Mesenchymal stem cell (in vitro differentiated cells and primary cell): ENCODE data around the gene SMIM21.

Source experiments
- DNase-seq: peaks from one replicate; pipeline ENCODE4 v3.0.0-alpha.2; 2013
- H2AFZ ChIP-seq: one replicate; pipeline ENCODE4 v1.6.1; 2013; ENCODE audit warnings: low read depth, mild to moderate bottlenecking, control low read depth, inconsistent platforms, low read length, moderate library complexity
- H2AK5ac ChIP-seq: 2 replicates; pipeline ENCODE4 v1.6.1; 2013; ENCODE audit warnings: low read length, moderate library complexity, mild to moderate bottlenecking, inconsistent platforms; ENCODE audit not compliant: severe bottlenecking
- H2BK120ac ChIP-seq: one replicate; pipeline ENCODE4 v1.6.1; 2013; ENCODE audit warnings: low read depth, mild to moderate bottlenecking, inconsistent platforms, low read length, moderate library complexity
- H2BK12ac ChIP-seq, 2 experiments: one replicate each; pipeline ENCODE4 v1.6.1; 2013; ENCODE audit warnings: inconsistent platforms in 2 of 2, low read length in 2 of 2, mild to moderate bottlenecking in 2 of 2, moderate library complexity in 2 of 2, control low read depth in 1 of 2
- H2BK15ac ChIP-seq: one replicate; pipeline ENCODE4 v1.6.1; 2013; ENCODE audit warnings: mild to moderate bottlenecking, low read depth, inconsistent platforms; ENCODE audit not compliant: poor library complexity, severe bottlenecking
- H2BK5ac ChIP-seq: 2 replicates; pipeline ENCODE4 v1.6.1; 2013; ENCODE audit warnings: low read depth, mild to moderate bottlenecking, low read length, control low read depth, inconsistent platforms; ENCODE audit not compliant: poor library complexity, severe bottlenecking
- H3K14ac ChIP-seq, 2 experiments: one replicate each; pipeline ENCODE4 v1.6.1; 2013; ENCODE audit warnings: inconsistent platforms in 2 of 2, low read length in 2 of 2, control low read depth in 1 of 2, mild to moderate bottlenecking in 1 of 2, moderate library complexity in 1 of 2
- H3K18ac ChIP-seq, 2 experiments: one replicate each; pipeline ENCODE4 v1.6.1; 2013; ENCODE audit warnings: inconsistent platforms in 2 of 2, low read length in 2 of 2, control low read depth in 1 of 2, low read depth in 1 of 2, mild to moderate bottlenecking in 1 of 2
- H3K23ac ChIP-seq, 2 experiments: one replicate each; pipeline ENCODE4 v1.6.1; 2013; ENCODE audit warnings: inconsistent platforms in 2 of 2, low read length in 2 of 2, mild to moderate bottlenecking in 2 of 2, moderate library complexity in 2 of 2, control low read depth in 1 of 2
- H3K27ac ChIP-seq: 2 replicates; pipeline ENCODE4 v1.5.1; 2013; ENCODE audit warnings: mild to moderate bottlenecking, moderate library complexity, low read length, control low read depth, inconsistent platforms; ENCODE audit not compliant: poor library complexity, severe bottlenecking
- H3K27me3 ChIP-seq, 2 experiments: 2 replicates each; pipeline versions ENCODE4 v1.6.1 to v1.7.0; 2013; ENCODE audit warnings: low read length in 2 of 2, mild to moderate bottlenecking in 2 of 2, moderate library complexity in 2 of 2, control low read depth in 1 of 2, inconsistent platforms in 1 of 2; ENCODE audit not compliant: control insufficient read depth in 1 of 2, insufficient read depth in 1 of 2
- H3K36me3 ChIP-seq, 2 experiments: 2 replicates each; pipeline versions ENCODE4 v1.6.1 to v1.7.0; 2013; ENCODE audit warnings: low read length in 2 of 2, control low read depth in 1 of 2, inconsistent platforms in 1 of 2, low read depth in 1 of 2, mild to moderate bottlenecking in 1 of 2; ENCODE audit not compliant: insufficient read depth in 2 of 2, control insufficient read depth in 1 of 2
- H3K4ac ChIP-seq, 2 experiments: one replicate each; pipeline ENCODE4 v1.6.1; 2013; ENCODE audit warnings: inconsistent platforms in 2 of 2, low read length in 2 of 2, mild to moderate bottlenecking in 2 of 2, moderate library complexity in 2 of 2, control low read depth in 1 of 2, low read depth in 1 of 2
- H3K4me1 ChIP-seq: 2 replicates; pipeline ENCODE4 v1.6.1; 2013; ENCODE audit warnings: low read depth, low read length, control low read depth; ENCODE audit not compliant: control insufficient read depth, insufficient read depth
- H3K4me2 ChIP-seq: 2 replicates; pipeline ENCODE4 v1.6.1; 2013; ENCODE audit warnings: low read length, mild to moderate bottlenecking, inconsistent platforms; ENCODE audit not compliant: poor library complexity, severe bottlenecking
- H3K4me3 ChIP-seq, 2 experiments: 2 replicates each; pipeline versions ENCODE4 v1.5.1 to v1.7.0; 2013; ENCODE audit warnings: low read length in 2 of 2, mild to moderate bottlenecking in 2 of 2, control low read depth in 1 of 2, low read depth in 1 of 2; ENCODE audit not compliant: insufficient read depth in 1 of 2
- H3K79me1 ChIP-seq: replicated peaks from 2 replicates; pipeline ENCODE4 v1.6.1; 2013; ENCODE audit warnings: mild to moderate bottlenecking, control low read depth, low read length, inconsistent platforms; ENCODE audit not compliant: poor library complexity, severe bottlenecking
- H3K9ac ChIP-seq: 2 replicates; pipeline ENCODE4 v1.7.0; 2013; ENCODE audit warnings: mild to moderate bottlenecking, low read length, moderate library complexity
- H3K9me3 ChIP-seq: 2 replicates; pipeline ENCODE4 v1.7.0; 2013; ENCODE audit warnings: mild to moderate bottlenecking, low read length; ENCODE audit not compliant: control insufficient read depth
- H4K8ac ChIP-seq: one replicate; pipeline ENCODE4 v1.6.1; 2013; ENCODE audit warnings: inconsistent platforms, mild to moderate bottlenecking, low read length, moderate library complexity
- H4K91ac ChIP-seq: one replicate; pipeline ENCODE4 v1.6.1; 2013; ENCODE audit warnings: mild to moderate bottlenecking, low read length, inconsistent platforms
- WGBS: methylation state at CpG from one replicate; pipeline ENCODE4 v1.1.7; 2013; ENCODE audit warnings: mixed read lengths; 5-methylcytosine and 5-hydroxymethylcytosine counted together

SMIM21 gene

GRCh38 chr18:75429975-75430374 is 2.5 kb upstream of the SMIM21 start:
- no peak overlapping the region for H2BK15ac ChIP-seq
- H3K23ac ChIP-seq = no peak overlapping the region
- no peaks in the 10 kb centered on the region for H3K79me1 ChIP-seq
- no peaks in the 10 kb centered on the region for H3K4me1 ChIP-seq
- H3K4me2 ChIP-seq = no peak overlapping the region
- no peak overlapping the region for H3K4me3 ChIP-seq
- no peak overlapping the region for H3K4ac ChIP-seq
- no peak overlapping the region for H3K18ac ChIP-seq
- H2BK12ac ChIP-seq = no peak overlapping the region
- no peak overlapping the region for H2BK5ac ChIP-seq
- no peak overlapping the region for H3K9ac ChIP-seq
- no peak overlapping the region for H4K91ac ChIP-seq
- no peak overlapping the region for H3K14ac ChIP-seq
- H4K8ac ChIP-seq = no peak overlapping the region
- no peak overlapping the region for H3K27ac ChIP-seq
- H2AFZ ChIP-seq = no peak overlapping the region
- H3K9me3 ChIP-seq = no peaks in the 10 kb centered on the region
- 93% methylated on average over 9 of the region's 9 CpGs for WGBS
- DNase-seq = no peak
- no peak overlapping the region for H2AK5ac ChIP-seq
- H2BK120ac ChIP-seq = no peak overlapping the region
- peaks cover 0 to 23% of the 10 kb centered on the region in 2 experiments for H3K27me3 ChIP-seq
- H3K36me3 ChIP-seq = no peaks in the 10 kb centered on the region

DNA sequence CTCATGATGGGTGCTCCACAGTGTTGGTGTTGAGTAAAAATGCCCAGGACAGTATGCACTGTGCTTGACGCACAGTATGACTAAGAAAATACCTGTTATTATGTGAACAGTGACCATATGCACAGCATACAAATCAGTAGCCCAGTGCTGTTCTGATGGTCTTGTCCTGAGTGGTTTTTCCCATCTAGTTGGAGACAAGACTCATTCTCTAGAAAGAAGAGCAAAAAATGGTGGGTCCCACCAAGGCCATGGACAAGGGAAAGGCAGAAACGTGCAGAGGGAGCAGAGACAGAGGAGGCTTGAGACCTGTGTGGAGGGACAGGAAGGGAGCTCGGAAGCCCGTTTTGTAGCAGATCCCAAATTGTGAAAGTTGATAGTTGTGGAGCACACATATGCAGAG is 987 bp upstream of the SMIM21 start:
- no peak overlapping the region for H4K8ac ChIP-seq
- no peak overlapping the region for H3K14ac ChIP-seq
- H3K9ac ChIP-seq = no peak overlapping the region
- H2BK15ac ChIP-seq = no peak overlapping the region
- H3K4me2 ChIP-seq = no peak overlapping the region
- H2BK120ac ChIP-seq = no peak overlapping the region
- no peaks in the 10 kb centered on the region for H3K36me3 ChIP-seq
- no peak for DNase-seq
- no peaks in the 10 kb centered on the region for H3K79me1 ChIP-seq
- H2BK5ac ChIP-seq = no peak overlapping the region
- 95% methylated on average over 2 of the region's 4 CpGs for WGBS
- H3K4me1 ChIP-seq = no peaks in the 10 kb centered on the region
- H4K91ac ChIP-seq = no peak overlapping the region
- no peak overlapping the region for H3K18ac ChIP-seq
- H3K27ac ChIP-seq = no peak overlapping the region
- no peak overlapping the region for H2AK5ac ChIP-seq
- H3K27me3 ChIP-seq = peaks cover 0 to 26% of the 10 kb centered on the region in 2 experiments
- no peaks in the 10 kb centered on the region for H3K9me3 ChIP-seq
- no peak overlapping the region for H2AFZ ChIP-seq
- no peak overlapping the region for H3K23ac ChIP-seq
- no peak overlapping the region for H3K4me3 ChIP-seq
- no peak overlapping the region for H3K4ac ChIP-seq
- H2BK12ac ChIP-seq = no peak overlapping the region

DNA sequence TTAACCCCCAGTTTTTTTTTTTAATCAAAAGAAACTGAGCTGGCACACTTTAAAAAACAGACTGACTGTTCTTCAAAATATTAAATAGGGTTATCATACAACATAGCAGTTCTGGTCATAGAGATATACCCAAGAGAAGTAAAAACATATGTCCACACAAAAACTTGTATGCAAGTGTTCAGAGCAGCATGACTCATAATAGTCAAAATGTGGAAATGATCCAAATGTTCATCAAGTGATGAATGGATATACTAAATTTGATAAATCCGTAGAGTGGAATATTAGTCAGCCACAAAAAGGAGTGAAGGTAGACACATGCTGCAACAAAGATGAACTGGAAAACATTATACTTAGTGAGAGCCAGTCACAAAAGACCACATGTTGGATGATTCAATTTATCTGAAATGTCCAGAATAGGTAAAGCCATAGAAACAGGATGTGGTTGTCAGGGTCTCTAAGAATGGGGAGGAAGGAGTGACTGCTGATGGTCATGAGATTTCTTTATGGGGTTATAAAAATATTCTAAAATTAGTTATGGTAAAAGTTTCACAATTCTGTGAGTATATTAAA is 5.1 kb downstream of the SMIM21 start:
- Histone ChIP-seq H4K8ac (no peak overlapping the region), H2BK120ac (no peak overlapping the region), H2BK12ac (no peak overlapping the region), H4K91ac (no peak overlapping the region), H3K79me1 (no peaks in the 10 kb centered on the region), H3K23ac (no peak overlapping the region), H2AK5ac (no peak overlapping the region), H3K4me3 (no peak overlapping the region), H2AFZ (no peak overlapping the region), H2BK5ac (no peak overlapping the region), H3K4ac (no peak overlapping the region), H3K27me3 (peaks cover 0 to 10% of the 10 kb centered on the region in 2 experiments), H2BK15ac (no peak overlapping the region), H3K4me1 (no peaks in the 10 kb centered on the region), H3K4me2 (no peak overlapping the region), H3K9me3 (no peaks in the 10 kb centered on the region), H3K27ac (no peak overlapping the region), H3K18ac (no peak overlapping the region), H3K36me3 (no peaks in the 10 kb centered on the region), H3K9ac (no peak overlapping the region), H3K14ac (no peak overlapping the region)
- WGBS = 98% methylated on average over 1 of the region's 1 CpG
- no peak for DNase-seq

- H4K8ac ChIP-seq = no peak overlapping the region
- H3K36me3 ChIP-seq = no peaks in the 10 kb centered on the region
- no peak overlapping the region for H3K4me3 ChIP-seq
- H3K18ac ChIP-seq = no peak overlapping the region
- no peak overlapping the region for H2AFZ ChIP-seq
- no peak overlapping the region for H2BK120ac ChIP-seq
- H3K9me3 ChIP-seq = no peaks in the 10 kb centered on the region
- no peak overlapping the region for H2AK5ac ChIP-seq
- no peak overlapping the region for H4K91ac ChIP-seq
- H3K14ac ChIP-seq = no peak overlapping the region
- no peak overlapping the region for H3K4ac ChIP-seq
- H3K79me1 ChIP-seq = no peaks in the 10 kb centered on the region
- no peak for DNase-seq
- no peak overlapping the region for H2BK12ac ChIP-seq
- no peak overlapping the region for H2BK5ac ChIP-seq
- H3K9ac ChIP-seq = no peak overlapping the region
- no peak overlapping the region for H3K23ac ChIP-seq
- 90% methylated on average over 2 of the region's 3 CpGs for WGBS
- no peak overlapping the region for H3K4me2 ChIP-seq
- no peak overlapping the region for H2BK15ac ChIP-seq
- no peaks in the 10 kb centered on the region for H3K4me1 ChIP-seq
- peaks cover 0 to 3% of the 10 kb centered on the region in 2 experiments for H3K27me3 ChIP-seq
- H3K27ac ChIP-seq = no peak overlapping the region
Measured at GRCh38 chr18:75421656-75422055, 5.8 kb downstream of the SMIM21 start.
